ENCODE results near the gene DARS1.
A peak's percentile ranks its signal among the peaks of the same experiment; 100 is the strongest.
"Not testable (repeated sequence)": the region's sequence is repeated elsewhere in the genome, so short reads cannot be mapped to it uniquely, and the experiment has no call there.

Gene DARS1

DNA sequence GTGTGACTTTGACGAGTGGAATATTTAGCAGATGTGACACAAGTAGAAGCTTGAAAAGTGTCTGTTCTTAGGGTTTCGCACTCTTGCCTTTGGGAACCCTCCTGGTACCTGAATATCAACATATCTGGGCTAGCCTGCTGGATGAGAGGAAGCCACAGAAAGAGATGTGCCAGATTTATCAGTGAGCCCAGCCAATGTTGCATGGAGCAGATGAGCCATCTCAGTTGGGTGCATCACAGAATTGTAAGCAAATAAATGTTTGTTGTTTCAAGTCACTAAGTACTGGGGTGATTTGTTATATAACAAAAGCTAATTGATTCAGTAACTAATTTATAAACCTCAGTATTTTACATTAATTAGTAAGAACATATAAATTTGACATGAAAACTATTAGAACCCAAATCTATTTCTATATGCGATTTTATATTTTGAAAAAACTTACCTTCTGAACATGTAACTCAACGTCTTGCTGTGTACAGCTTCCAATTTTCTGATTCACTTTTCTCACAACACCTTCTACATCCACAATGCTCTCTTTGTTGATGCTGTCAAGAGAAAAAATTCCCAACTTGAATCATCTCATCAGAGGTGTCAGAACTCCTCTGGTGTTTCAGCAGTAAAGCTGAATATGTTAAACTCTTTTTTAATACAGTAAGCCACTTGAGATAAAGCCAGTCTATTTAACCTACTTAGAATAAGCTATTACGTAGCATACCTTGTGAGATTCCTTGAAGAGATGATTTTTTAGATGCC is 42.3 kb downstream of the DARS1 start:
- DNase-seq = no peak

DNA sequence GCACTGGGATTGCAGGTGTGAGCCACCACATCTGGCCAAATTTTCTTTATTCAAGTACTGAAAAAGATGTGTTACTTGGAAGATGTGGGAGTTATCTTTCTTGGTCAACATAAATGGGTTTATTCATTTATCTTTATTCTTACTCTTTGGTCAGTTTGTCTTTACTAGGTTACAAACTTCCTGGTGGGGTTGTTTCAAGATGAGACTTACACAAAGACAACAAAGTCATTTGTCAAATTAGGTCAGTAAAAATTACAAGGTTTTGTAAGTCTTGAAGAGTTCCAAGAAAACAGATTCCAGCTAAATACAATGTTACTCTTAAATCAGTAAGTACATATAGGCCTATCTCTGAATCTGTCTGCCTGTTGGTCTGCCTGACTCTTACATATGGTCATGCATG is 48.9 kb downstream of the DARS1 start:
- DNase-seq = no peak

DNA sequence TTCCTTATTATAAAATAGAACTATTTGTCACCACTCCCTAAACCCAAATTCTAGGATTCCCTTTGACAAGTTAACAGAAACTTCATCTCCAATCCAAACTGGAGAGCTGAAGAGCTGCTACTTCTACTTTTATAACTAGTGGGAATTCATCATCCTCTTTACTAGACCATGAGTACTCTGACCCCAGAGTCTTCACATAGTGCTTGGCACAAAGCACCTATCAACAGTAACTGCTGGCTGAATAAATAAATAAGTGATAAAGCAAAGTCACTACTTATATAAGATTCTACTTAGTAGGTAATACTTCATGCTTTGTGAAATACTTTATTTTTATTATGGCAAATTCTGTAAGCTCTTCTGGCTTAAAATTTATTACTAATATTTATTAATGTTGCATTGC is 49.5 kb downstream of the DARS1 start:
- DNase-seq = no peak

DNA sequence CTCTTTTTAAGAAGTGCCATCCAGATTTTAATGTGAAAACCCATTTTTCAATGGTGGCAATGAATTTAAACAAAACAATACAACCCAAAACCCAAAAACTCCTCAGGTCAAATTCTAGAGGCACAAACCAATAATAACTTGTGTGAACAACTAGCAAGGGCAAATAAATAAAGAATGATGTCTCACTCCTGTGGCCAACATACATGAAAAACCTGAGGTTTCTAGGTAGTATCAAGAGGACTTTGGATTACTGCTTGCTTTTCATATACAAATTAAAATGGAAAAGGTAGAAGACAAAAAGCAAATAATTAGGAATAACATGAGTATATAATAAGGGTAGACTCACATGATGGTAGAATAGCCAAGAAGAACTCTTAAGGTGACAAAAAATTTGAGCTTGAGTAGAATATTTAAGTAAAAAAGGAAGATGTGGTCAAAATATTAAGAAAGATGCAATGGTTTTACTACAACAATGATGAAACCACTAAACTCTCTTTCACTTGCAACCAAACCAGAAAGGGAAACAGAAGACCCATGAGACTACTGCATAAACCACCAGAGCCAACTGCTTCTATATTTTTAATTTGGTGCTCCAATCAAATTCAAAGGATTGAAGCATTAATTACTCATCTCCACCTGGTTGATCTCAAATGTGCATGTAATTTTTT is 53.5 kb downstream of the DARS1 start:
- DNase-seq = peak; percentile 10

DNA sequence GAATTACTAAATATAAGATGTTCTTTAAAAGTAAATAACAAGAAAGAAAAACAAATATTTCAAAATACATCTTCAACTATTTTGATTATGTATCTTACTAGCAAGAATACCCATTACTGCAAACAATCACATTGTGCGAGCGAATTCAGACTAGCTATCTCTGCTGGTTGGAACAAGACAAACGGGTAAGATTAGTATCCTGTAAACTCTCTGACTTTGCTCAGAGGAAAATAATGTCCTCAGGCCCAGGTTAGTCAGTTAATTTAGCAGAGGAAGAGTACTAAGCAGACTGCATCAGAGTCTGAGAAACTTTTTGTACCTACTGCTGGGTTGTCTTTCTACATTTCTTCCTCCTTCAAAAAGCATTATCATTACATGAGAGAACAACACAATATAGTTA is 58.8 kb downstream of the DARS1 start:
- DNase-seq = no peak

DNA sequence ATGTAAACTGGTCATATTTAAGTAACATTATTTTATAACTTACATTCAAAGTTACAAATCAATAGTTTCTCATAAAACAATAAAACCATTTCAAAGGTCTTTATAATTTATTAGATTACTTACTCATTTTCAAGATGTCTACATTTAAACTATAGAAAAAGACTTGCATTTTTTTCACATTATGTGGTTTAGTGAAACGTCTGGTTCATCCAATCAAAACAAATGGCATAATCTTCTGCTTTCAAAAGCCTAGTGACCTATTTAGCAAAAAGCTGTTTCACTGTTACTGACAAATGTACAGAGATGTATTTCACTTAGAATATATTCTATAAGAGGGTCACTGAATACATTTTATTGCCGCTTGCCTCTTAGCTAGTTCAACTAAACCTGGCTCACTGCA is 59.9 kb downstream of the DARS1 start:
- no peak for DNase-seq

DNA sequence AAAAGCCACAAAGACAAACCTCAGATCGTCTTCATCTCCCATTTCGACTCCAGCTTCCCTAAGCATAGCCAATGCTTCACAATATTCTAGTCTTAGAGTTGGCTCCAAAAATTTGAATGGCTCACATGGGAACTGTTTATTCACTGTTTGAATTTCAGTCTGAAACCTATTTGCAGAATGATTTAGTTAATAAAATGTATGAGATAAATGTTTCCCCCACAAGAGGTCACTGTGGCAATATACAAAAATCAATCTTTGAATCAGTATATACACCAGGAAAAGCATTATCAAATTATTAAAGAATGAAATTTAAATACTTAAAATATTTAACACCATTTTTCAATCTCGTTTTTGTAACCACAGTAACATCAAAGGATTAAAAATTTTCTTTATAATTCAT is 69.2 kb downstream of the DARS1 start:
- peak; percentile 70 for DNase-seq

DNA sequence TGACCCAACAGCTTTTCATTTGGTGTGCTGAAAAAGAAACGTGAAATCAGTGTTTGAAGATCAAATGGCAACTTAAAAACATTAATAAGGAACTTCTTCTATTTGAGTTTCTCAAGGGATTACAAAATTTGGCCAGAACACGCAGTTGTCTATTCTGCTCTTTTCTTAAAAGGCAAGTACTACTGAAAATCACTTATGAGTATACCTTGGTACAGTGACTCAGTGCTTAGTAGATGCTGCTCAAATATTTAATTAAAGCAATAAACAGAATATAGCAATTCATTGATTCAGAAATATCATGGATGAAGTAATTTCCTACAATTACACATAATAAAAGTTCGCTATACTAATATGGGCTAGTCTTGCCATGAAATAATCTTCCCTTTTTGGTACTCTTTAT is 70.9 kb downstream of the DARS1 start:
- DNase-seq = no peak

DNA sequence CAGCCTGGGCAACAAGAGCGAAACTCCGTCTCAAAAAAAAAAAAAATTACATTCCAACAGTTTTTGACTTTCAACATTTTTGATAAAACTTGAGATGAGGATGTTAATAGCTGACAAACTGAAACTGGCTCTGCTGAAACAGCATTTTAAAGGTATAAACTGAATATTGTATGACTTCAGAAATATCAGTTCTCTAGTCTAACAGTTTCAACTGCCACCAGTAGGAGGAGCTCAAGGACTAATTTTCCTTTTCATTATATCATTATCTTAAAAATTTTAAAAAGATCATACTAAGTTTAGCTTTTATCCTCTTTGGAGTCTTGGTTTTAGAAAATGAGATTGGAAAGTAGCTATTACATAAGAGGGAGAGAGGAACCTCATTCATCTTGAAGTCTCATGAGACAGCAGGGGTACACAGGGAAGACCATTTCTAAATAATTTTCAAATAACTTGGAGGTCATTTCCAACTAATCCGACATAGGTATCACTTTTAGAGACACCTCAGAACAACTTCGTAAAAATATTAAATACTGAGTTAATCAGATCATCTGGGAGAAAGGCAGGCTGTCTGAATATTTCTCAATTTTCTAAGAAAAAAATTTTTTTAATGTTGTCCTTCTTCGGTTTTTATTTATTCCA is 71.6 kb downstream of the DARS1 start:
- peak; percentile 71 for DNase-seq

DNA sequence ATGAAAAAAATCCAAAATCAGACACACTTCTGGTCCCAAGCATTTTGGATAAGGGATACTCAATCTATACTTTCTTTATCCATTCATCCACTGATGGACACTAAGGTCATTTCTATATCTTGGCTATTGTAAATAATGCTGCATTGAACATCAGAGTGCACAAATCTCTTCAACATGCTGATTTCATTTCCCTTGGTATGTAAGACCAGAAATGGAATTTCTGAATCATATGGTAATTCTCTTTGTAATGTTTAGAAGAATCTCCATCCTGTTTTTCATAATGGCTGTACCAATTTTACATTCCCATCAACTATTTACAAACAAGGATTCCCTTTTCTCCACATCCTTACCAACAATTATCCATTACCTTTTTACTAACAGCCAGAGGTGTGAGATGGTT is 75.5 kb downstream of the DARS1 start:
- no peak for DNase-seq

DNA sequence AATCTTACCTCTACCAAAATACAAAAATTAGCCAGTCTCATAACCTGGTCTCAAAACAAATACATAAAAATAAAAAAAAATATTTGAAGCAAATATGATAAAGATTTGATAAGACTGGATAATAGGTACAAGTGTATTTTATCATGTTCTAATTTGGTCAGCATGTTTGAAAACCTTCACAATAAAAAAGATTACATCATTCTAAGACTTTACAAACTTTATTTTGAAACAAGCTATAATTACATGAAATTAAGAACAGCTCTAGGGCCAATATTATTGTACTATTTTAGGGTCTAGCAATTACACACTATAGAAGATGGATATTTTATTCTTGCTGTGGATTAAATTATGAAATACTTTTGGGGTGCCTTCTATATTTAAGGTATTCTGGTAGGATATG is 79.7 kb downstream of the DARS1 start:
- no peak for DNase-seq

DNA sequence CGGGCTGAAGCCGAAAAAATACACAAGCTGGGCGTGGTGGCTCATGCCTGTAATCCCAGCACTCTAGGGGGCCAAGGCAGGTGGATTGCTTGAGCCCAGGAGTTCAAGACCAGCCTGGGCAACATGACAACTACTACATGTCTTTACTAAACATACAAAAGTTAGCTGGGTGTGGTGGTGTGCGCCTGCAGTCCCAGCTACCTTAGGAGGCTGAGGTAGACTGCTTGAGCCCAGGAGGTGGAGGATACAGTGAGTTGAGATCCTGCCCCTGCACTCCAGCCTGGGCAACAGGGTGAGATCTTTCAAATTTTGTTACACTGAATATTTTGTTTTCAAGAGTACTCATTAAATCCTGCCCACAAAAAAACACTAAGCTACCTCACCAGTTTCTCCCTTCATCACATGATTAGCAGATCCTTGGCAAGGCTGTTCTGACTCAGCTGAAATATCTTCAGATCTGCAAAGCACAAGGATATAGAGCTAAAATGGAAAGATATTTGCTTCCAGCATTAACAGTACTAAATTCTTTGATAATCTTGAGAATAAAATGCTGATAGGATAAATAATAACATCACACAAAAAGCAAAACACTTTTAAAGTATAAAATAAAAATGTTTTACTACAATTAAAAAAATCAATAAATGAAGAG is 81.0 kb downstream of the DARS1 start:
- DNase-seq = no peak

DNA sequence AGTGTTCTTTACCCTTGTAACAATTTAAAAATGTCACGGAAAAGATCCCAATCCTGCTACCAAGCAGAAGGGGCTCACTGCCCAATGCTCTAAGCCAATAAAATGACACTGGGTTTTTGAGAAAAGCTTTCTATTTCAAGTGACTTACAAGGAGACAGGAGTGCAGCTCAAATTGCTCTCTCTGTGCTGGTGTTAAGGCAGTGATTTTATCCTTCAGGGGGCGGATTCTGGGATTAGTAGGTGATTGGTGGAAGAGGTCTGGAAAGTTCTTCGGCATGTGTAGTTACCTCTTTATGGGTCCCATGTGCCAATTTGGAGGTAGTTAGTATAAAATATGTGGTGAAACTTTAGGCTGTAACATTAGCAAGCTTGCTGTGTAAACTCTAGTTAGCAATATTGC is 81.8 kb downstream of the DARS1 start:
- DNase-seq = no peak

DNA sequence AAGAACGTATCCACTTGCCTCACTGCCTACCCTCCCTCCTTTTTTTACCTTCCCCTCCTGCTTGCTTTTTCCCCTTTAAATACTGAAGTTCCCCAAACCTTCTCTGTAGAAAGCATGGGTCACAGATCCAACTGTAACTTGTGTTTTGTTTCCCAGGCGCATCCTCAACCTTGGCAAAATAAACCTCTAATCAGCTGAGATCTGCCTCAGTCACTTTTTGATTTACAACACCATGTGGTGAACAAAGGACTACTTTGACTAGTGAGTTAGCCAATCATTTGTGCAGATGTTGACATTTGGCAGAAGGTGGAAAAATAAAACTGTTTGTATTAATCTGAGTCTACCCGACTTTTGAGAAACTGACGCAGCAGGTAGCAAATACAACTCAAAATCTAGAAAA is 85.9 kb downstream of the DARS1 start:
- no peak for DNase-seq

DNA sequence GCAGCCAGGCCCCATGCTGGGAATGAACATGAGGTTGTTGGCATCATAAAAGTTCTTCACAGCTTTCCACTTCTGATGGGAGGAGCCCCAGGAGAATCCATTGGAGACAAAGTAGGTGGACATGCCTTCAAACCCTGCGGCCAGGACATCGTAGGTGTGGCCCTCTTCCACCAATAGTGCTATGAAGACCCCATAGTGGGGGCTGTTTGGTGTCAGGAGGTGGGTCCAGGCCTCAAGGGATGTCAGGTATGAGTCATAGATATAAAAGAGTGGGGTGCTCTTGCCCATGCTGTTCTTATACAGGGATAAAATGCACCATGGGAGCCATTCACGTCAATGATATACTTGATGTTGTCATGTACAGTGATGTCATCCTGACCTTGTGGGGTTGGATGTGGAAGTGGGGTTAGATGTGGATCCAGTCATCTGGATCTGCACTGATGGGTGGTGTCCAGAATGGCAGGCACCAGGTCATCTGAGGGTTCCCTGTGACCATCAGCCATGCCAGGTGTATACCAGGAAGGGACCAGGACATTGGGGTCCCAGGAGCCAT is 87.1 kb downstream of the DARS1 start:
- no peak for DNase-seq

DNA sequence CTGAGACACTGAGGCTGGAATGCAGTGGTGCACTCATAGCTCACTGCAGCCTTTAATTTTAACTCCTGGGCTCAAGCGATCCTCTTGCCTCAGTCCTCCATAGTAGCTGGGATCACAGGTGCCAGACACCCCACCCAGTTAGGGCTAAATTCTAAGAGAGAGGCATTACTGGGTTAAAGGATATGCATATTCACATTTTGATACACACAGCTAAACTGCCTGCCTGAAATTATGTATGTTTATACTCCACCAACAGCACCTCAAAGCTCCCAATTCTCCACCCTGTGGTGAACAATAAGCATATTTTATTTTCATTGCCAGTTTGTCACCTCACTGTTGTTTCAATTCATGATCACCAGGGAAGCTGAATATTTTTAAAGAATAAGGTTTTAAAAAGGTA is 90.5 kb downstream of the DARS1 start:
- DNase-seq = no peak

DNA sequence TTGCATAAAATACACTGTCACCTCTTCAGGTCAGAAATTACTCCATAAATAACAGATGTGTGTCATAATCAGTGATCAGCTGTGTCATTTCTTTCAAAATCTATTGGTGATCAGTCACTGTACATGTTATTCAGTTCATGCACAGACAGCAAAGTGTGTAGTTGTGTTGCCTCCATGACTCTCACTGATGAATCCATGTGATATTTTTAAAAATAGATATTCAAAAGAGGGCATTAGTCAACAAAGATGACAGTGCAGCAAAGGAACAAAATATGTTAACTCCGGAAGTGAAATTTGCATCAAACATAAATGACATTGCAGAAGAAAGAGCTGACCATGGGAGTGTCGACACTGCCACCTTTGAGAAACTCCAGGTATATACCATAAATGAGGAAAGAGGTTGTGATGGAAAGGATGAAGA is 92.0 kb downstream of the DARS1 start:
- no peak for DNase-seq

DNA sequence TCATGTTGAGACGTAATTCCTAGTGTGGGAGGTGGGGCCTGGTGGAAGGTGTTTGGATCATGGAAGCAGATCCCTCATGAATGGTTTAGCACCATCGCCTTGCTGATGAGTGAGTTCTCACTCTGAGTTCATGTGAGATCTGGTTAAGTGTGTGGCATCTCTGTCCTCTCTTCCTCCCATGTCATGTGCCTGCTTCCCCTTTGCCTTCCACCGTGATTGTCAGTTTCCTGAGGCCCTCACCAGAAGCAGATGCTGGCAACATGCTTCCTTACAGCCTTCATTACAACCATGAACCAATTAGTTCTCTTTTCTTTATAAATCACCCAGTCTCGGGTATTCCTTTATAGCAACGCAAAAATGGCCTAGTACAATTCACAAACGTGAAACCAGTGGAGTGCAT is 94.6 kb downstream of the DARS1 start:
- DNase-seq = no peak

DNA sequence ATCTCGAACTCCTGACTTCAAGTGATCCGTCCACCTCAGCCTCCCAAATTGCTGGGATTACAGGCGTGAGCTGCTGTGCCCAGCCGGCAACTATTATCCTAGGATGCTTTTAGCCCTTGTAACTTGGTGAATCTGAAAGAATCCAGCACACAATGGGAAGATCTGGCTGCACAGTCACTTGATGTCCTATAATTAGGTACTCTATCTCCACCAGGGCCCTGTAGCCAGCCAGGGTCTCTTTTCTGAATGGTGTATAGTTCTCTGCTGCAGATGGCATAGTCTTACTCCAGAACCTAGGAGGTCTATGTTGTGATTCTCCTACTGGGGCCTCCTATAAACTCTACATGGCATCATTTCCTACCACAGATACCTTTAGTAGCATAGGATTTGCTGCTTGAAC is 95.3 kb downstream of the DARS1 start:
- DNase-seq = no peak

DNA sequence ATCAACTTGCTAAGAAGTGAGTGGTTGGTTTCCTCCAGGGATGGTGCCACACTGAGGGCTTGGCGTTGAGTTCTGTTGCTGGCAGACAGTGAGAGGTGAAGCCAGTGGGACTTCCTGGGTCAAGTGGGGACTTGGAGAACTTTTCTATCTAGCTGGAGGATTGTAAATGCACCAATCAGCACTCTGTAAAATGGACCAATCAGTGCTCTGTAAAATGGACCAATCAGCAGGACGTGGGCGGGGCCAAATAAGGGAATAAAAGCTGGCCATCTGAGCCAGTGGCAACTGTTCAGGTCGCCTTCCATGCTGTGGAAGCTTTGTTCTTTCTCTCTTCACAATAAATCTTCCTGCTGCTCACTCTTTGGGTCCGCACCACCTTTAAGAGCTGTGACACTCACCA is 96.8 kb downstream of the DARS1 start:
- DNase-seq = not testable (repeated sequence)

DNA sequence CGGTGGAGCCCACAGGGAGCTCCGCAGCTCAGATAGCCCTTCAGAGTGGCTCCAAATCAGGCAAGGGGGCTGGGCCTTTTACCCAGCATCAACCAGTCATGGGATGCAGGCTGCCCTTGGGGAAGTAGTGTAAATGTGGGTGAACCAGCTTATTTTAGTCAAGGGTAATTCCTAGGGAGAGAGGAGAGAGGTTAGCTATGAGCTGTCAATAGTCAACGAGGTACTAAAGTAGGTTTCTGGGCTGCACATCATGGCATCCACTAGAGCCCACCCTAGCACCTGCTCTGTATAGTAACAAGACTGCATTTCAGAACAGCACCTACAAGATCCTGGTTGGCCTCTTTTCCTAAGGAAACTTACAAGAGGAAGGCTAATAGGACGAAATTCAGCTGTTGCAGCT is 99.7 kb downstream of the DARS1 start:
- DNase-seq = no peak

DNA sequence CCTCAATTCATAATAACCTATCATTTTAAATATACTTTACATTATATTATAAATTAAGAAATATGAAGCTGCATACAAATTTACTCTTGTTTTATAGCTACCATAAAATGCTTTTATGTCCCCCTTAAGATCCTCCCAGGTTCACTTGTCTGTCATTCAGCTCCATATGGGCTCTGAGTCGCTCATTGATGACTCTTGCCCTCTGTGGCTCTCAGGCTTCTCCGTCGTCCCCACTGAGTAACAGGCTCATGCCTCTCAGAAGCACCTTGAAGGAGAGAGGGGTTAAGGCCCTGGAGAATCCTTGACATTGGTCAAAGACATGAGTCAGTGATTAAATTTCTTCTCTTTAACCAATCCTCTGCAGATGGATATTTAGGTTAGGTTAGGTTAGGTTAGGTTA is 103.0 kb downstream of the DARS1 start:
- DNase-seq = no peak

DNA sequence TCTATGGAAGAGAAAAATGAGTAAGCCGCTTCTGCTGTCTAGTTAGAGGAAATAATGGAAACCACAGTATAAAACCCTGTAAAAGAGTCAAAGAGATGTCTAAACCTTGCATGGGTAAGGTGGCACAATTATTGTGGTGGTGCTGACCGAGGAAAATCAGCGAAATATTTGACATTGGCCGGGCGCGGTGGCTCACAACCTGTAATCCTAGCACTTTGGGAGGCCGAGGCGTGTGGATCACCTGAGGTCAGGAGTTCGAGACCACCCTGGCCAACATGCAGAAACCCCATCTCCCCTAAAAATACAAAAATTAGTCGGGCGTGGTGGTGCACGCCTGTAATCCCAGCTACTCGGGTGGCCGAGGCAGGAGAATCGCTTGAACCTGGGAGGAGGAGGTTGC is 108.7 kb downstream of the DARS1 start:
- not testable (repeated sequence) for DNase-seq

All from CD4-positive, alpha-beta T cell treated with Interleukin-21 for 1 hour (primary cell).